HG03378 (cell line): ENCODE data around the gene EVC.

Experiments used
- ATAC-seq: cut with Tn5 transposase; IDR thresholded peaks from one replicate; pipeline ENCODE4 v1.9.1; 2021; ENCODE audit warnings: mild to moderate bottlenecking, moderate library complexity; ENCODE audit not compliant: unreplicated experiment

Gene EVC

GRCh38 chr4:5710961-5711478 lies at the start of gene EVC:
Gene EVC, plus strand, starts transcription at chr4:5711201. Its CDS starts 180 bp downstream, at chr4:5711381.
- no peak for ATAC-seq

- ATAC-seq = no peak
Observed at GRCh38 chr4:5661237-5661636, 49.8 kb upstream of the EVC start.

- ATAC-seq = no peak
Observed at GRCh38 chr4:5662555-5662954, 48.4 kb upstream of the EVC start.

- no peak for ATAC-seq
Observed at GRCh38 chr4:5664778-5665177, 46.2 kb upstream of the EVC start.

- no peak for ATAC-seq
Observed at GRCh38 chr4:5666741-5667140, 44.3 kb upstream of the EVC start.

GRCh38 chr4:5676763-5677162 lies 34.2 kb upstream of the EVC start:
- no peak for ATAC-seq

GRCh38 chr4:5678977-5679376 lies 32.0 kb upstream of the EVC start:
- ATAC-seq = no peak

GRCh38 chr4:5683566-5683965 lies 27.4 kb upstream of the EVC start:
- no peak for ATAC-seq

GRCh38 chr4:5685296-5685695 lies 25.7 kb upstream of the EVC start:
- ATAC-seq = no peak

- no peak for ATAC-seq
Observed at GRCh38 chr4:5686338-5686737, 24.7 kb upstream of the EVC start.

- ATAC-seq = no peak
Observed at GRCh38 chr4:5689065-5689464, 21.9 kb upstream of the EVC start.

GRCh38 chr4:5691491-5692132 lies 19.4 kb upstream of the EVC start:
- no peak for ATAC-seq

GRCh38 chr4:5693871-5694270 lies 17.1 kb upstream of the EVC start:
- ATAC-seq = no peak

- no peak for ATAC-seq
Observed at GRCh38 chr4:5696341-5696740, 14.7 kb upstream of the EVC start.

GRCh38 chr4:5700459-5700858 lies 10.5 kb upstream of the EVC start:
- no peak for ATAC-seq

GRCh38 chr4:5701971-5702370 lies 9.0 kb upstream of the EVC start:
- ATAC-seq = no peak

- no peak for ATAC-seq
Observed at GRCh38 chr4:5703831-5704230, 7.2 kb upstream of the EVC start.

- no peak for ATAC-seq
Observed at GRCh38 chr4:5704276-5704675, 6.7 kb upstream of the EVC start.

- no peak for ATAC-seq
Observed at GRCh38 chr4:5705647-5706320, 5.2 kb upstream of the EVC start.

- ATAC-seq = no peak
Observed at GRCh38 chr4:5706486-5707290, 4.3 kb upstream of the EVC start.

- no peak for ATAC-seq
Observed at GRCh38 chr4:5707366-5707765, 3.6 kb upstream of the EVC start.
